Fibroblast of mammary gland (primary cell): ENCODE measurements around the gene C7orf33.
"Not testable (repeated sequence)": the region's sequence is repeated elsewhere in the genome, so short reads cannot be mapped to it uniquely, and the experiment has no call there.

ENCODE experiments used
- DNase-seq: peaks from one replicate; pipeline ENCODE4 v3.0.0-alpha.2; 2010; ENCODE audit warnings: low read depth
- H3K4me3 ChIP-seq: 2 replicates; pipeline ENCODE4 v1.5.1; 2011; ENCODE audit warnings: low read depth, mild to moderate bottlenecking, low read length, moderate library complexity; ENCODE audit not compliant: control insufficient read depth
- TF ChIP-seq, protein P1 (sequence below): conservative IDR thresholded peaks from 2 replicates; pipeline ENCODE4 v1.5.1; 2011; ENCODE audit warnings: low read depth, low read length, inconsistent platforms; ENCODE audit not compliant: control insufficient read depth, insufficient read depth

The C7orf33 gene

GRCh38 chr7:148588670-148589131 is 1.9 kb upstream of the C7orf33 start:
- no peak for DNase-seq
- TF ChIP-seq, protein P1, sequence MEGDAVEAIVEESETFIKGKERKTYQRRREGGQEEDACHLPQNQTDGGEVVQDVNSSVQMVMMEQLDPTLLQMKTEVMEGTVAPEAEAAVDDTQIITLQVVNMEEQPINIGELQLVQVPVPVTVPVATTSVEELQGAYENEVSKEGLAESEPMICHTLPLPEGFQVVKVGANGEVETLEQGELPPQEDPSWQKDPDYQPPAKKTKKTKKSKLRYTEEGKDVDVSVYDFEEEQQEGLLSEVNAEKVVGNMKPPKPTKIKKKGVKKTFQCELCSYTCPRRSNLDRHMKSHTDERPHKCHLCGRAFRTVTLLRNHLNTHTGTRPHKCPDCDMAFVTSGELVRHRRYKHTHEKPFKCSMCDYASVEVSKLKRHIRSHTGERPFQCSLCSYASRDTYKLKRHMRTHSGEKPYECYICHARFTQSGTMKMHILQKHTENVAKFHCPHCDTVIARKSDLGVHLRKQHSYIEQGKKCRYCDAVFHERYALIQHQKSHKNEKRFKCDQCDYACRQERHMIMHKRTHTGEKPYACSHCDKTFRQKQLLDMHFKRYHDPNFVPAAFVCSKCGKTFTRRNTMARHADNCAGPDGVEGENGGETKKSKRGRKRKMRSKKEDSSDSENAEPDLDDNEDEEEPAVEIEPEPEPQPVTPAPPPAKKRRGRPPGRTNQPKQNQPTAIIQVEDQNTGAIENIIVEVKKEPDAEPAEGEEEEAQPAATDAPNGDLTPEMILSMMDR = no peak
- no peak overlapping the region for H3K4me3 ChIP-seq

GRCh38 chr7:148589640-148590039 is 926 bp upstream of the C7orf33 start:
- DNase-seq = no peak
- H3K4me3 ChIP-seq = no peak overlapping the region
- TF ChIP-seq, protein P1 = no peak

DNA sequence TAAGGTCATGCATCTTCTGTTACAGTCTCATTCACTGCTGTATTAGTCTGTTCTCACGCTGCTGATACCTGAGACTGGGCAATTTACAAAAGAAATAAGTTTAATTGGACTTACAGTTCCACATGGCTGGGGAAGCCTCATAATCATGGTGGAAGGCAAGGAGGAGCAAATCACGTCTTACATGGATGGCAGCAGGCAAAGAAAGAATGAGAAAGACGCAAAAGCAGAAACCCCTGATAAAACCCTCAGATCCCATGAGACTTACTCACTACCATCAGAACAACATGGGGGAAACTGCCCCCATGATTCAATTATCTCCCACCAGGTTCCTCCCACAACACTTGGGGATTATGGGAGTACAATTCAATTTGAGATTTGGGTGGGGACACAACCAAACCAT is 5.8 kb downstream of the C7orf33 start:
- not testable (repeated sequence) for DNase-seq, H3K4me3 ChIP-seq

- TF ChIP-seq, protein P1 = no peak
- no peak for DNase-seq
Observed at GRCh38 chr7:148598351-148598750, 7.8 kb downstream of the C7orf33 start.

GRCh38 chr7:148605350-148605749 is 14.8 kb downstream of the C7orf33 start:
- TF ChIP-seq, protein P1 = no peak
- no peak for DNase-seq
- H3K4me3 ChIP-seq = no peak overlapping the region

More at GRCh38 chr7:148598351-148598750, 7.8 kb downstream of the C7orf33 start:
- no peak overlapping the region for H3K4me3 ChIP-seq

DNA sequence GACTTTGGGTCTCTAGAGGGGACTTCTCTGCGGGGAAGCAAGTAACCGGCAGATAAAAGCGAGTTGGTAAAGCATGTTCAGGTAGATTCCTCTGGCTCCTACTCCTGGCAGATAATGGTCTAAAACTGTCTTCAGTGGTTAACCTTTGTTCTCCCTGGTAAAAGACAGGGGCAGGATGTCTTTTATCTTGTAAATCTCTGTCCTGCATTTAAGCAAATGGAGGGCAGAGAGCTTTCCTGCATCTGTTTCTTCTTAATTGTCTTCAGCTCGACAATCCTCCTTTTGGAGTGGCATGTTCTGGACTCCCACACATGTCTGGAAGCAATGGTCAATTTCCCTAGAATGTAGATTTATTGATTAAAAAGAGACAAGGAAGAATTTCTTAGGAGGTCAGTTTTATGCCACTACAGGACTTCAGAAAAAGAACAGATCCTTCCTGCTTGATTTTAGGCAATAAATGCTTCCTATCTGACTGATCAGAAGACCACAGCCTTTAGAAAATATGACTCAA is 16.6 kb downstream of the C7orf33 start:
- no peak overlapping the region for H3K4me3 ChIP-seq
- no peak for DNase-seq
- TF ChIP-seq, protein P1 = no peak

DNA sequence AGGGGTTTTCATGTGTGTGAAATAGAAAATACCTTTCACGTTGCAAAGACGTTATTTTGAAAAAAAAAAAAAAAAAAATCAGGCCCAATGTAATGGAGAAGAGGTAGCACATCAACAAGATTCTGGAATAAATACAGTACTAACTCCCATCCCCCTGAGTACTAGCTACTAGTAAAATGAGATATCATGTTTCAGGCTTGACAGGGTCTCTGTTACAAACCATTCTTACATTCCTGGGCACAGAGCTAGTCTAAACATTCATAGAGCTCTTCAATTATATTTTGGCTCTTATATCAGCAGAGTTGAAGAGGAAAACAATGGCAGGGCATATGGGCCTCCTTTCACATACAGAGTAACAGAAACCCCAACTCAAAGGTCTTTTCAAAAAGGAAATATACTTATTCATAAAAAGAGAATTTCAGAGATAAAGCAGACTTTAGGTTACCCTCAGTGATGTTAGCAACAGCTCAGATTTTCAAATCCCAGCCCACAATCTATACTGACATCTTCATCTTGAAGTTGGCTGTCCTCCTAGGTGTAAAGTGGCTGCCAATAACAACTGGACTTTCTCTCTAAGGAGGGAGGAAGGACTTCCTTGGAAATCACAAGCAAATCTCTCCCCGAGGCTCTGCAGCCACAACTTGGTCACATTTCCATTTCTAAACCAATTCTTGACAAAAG is 18.6 kb downstream of the C7orf33 start:
- TF ChIP-seq, protein P1 = no peak
- no peak overlapping the region for H3K4me3 ChIP-seq
- DNase-seq = no peak
